Measurements from ENCODE around the gene HDAC11. TPM values are rescaled to one million over a fixed set of nuclear protein-coding genes. Genes with fewer than 3 reads are reported as not detected.

The HDAC11 gene
- total and polyA plus RNA-seq, 9 of the 15 experiments (the other 6 are each of a cell fraction or from before 2014, with no cell fraction given) = 0.60 to 6.0 (median 4.5) TPM

- TF ChIP-seq BCLAF1 (IDR thresholded peaks at IDR 0.05; ENCODE audit: borderline replicate concordance in 1 of 2, control insufficient read depth in 1 of 2, low read depth in 2 of 2, low read length in 1 of 2) = 0 out of 4 replicates have a peak, but pooled peaks of 1 of the 2 experiments have one; percentile 72
- no peak for TF ChIP-seq CHAMP1 (IDR thresholded peaks at IDR 0.05)
- TF ChIP-seq RBM25 (IDR thresholded peaks at IDR 0.05; ENCODE audit: low read depth, low read length, severe bottlenecking) = no peak
- peak; percentile 95 for TF ChIP-seq CBFA2T2 (conservative IDR thresholded peaks at IDR 0.05)
- TF ChIP-seq HOMEZ (CRISPR knock-in tag; IDR thresholded peaks at IDR 0.05) = no peak
- no peak for TF ChIP-seq PRPF4 (IDR thresholded peaks at IDR 0.05; ENCODE audit: insufficient read depth, low read depth, low read length, poor library complexity, severe bottlenecking)
- TF ChIP-seq IRF2 (CRISPR knock-in tag; IDR thresholded peaks at IDR 0.05) = no peak
- no peak for TF ChIP-seq CEBPB (tag; IDR thresholded peaks at IDR 0.05)
- no peak for TF ChIP-seq ZNF785 (CRISPR knock-in tag; IDR thresholded peaks at IDR 0.05)
- no peak for TF ChIP-seq ZNF384 (IDR thresholded peaks at IDR 0.05; ENCODE audit: low read depth, low read length)
- TF ChIP-seq ZNF444 (CRISPR knock-in tag; IDR thresholded peaks at IDR 0.05) = no peak
- TF ChIP-seq SMAD1 (IDR thresholded peaks at IDR 0.05; ENCODE audit: low read depth, low read length, partially characterized antibody) = peak; percentile 56
Observed at GRCh38 chr3:13484851-13485590, 4.9 kb downstream of the HDAC11 start (continued).

All from K562 (cell line).